HepG2 (cell line): ENCODE measurements around the gene DACT2. TPM values are rescaled to one million over a fixed set of nuclear protein-coding genes. Genes with fewer than 3 reads are reported as not detected.

Experiments
- AHR ChIP-seq: IDR thresholded peaks from 2 replicates; pipeline ENCODE4 v1.6.1; 2018; ENCODE audit warnings: missing genetic modification reagents, missing compliant biosample characterization
- FOSL2 ChIP-seq: sonication (generic); formaldehyde crosslinking; IDR thresholded peaks from 2 replicates; pipeline ENCODE4 v1.4.0; 2020; ENCODE audit warnings: missing genetic modification reagents
- FOXO1 ChIP-seq: sonication (generic); formaldehyde crosslinking; IDR thresholded peaks from 2 replicates; pipeline ENCODE4 v1.4.0; 2020; ENCODE audit warnings: missing genetic modification reagents
- HIC2 ChIP-seq: sonication (generic); formaldehyde crosslinking; IDR thresholded peaks from 2 replicates; pipeline ENCODE4 v1.9.0; 2022; ENCODE audit warnings: low read depth, missing genetic modification reagents
- MAX ChIP-seq: IDR thresholded peaks from 2 replicates; pipeline ENCODE4 v1.6.1; 2012; ENCODE audit warnings: inconsistent platforms
- NFYC ChIP-seq: IDR thresholded peaks from 2 replicates; pipeline ENCODE4 v1.6.1; 2016; ENCODE audit warnings: missing genetic modification reagents, missing compliant biosample characterization
- NR1H2 ChIP-seq: sonication (generic); formaldehyde crosslinking; IDR thresholded peaks from 2 replicates; pipeline ENCODE4 v1.8.1; 2022; ENCODE audit warnings: low read depth, missing genetic modification reagents, borderline replicate concordance
- RXRB ChIP-seq: IDR thresholded peaks from 2 replicates; pipeline ENCODE4 v1.6.1; 2016; ENCODE audit warnings: borderline replicate concordance, missing genetic modification reagents, missing compliant biosample characterization
- SOX13 ChIP-seq, 3 experiments: fragments of 450-650 bp in 1 of 3; sonication (generic) in 1 of 3; formaldehyde crosslinking in 1 of 3; IDR thresholded peaks in 2 of 3; conservative IDR thresholded peaks in 1 of 3; 2 replicates each; pipeline versions ENCODE4 v1.5.0 to v1.6.1; 2016 to 2020; ENCODE audit warnings: antibody characterized with exemption in 1 of 3, mild to moderate bottlenecking in 1 of 3, missing compliant biosample characterization in 1 of 3, missing genetic modification reagents in 1 of 3, moderate library complexity in 1 of 3
- TBX3 ChIP-seq: fragments of 450-650 bp; IDR thresholded peaks from 2 replicates; pipeline ENCODE4 v1.6.1; 2017; ENCODE audit warnings: antibody characterized with exemption, mild to moderate bottlenecking, inconsistent platforms, borderline replicate concordance
- TOE1 ChIP-seq: sonication (generic); formaldehyde crosslinking; IDR thresholded peaks from 2 replicates; pipeline ENCODE4 v1.4.0; 2020; ENCODE audit warnings: mild to moderate bottlenecking, missing genetic modification reagents
- U2AF1 ChIP-seq: fragments of 200-400 bp; formaldehyde crosslinking; optimal IDR thresholded peaks from 2 replicates; pipeline ENCODE3; 2017; ENCODE audit warnings: mild to moderate bottlenecking, low read depth, low read length
- ZNF136 ChIP-seq: sonication (generic); formaldehyde crosslinking; IDR thresholded peaks from 2 replicates; pipeline ENCODE4 v1.8.1; 2022; ENCODE audit warnings: low read depth, mild to moderate bottlenecking, moderate library complexity, missing genetic modification reagents
- ZNF547 ChIP-seq: sonication (generic); formaldehyde crosslinking; IDR thresholded peaks from 2 replicates; pipeline ENCODE4 v1.5.1; 2020; ENCODE audit warnings: mild to moderate bottlenecking, missing genetic modification reagents
- ZNF558 ChIP-seq: sonication (generic); formaldehyde crosslinking; IDR thresholded peaks from 2 replicates; pipeline ENCODE4 v1.9.0; 2022; ENCODE audit warnings: mild to moderate bottlenecking, missing genetic modification reagents, borderline replicate concordance
- ZNF589 ChIP-seq: sonication (generic); formaldehyde crosslinking; conservative IDR thresholded peaks from 2 replicates; pipeline ENCODE4 v1.8.0; 2022; ENCODE audit warnings: mild to moderate bottlenecking, moderate library complexity, missing genetic modification reagents
- polyA plus RNA-seq, 8 experiments: library from polyadenylated mRNA; depleted of rRNA in 3 of 8; stranded (reverse) in 7 of 8; unstranded in 1 of 8; fragments of >200 nt; fragmentation: Illumina TruSeq in 4 of 8; extraction: Trizol in 4 of 8; gene quantifications; 2 replicates each; pipeline versions ENCODE4 v1.2.1 to v1.2.3, GENCODE V29; 2011 to 2016; ENCODE audit warnings: low read depth in 4 of 8, missing spikeins in 1 of 8, mixed read lengths in 1 of 8; ENCODE audit not compliant: insufficient read depth in 1 of 8
- total RNA-seq, 5 experiments: library from RNA; depleted of rRNA; stranded (reverse); fragments of >200 nt; fragmentation: Illumina TruSeq; extraction: Trizol; gene quantifications; 2 replicates each; pipeline ENCODE4 v1.2.3, GENCODE V29; 2016; ENCODE audit warnings: low read depth in 1 of 5
- TF ChIP-seq, protein P1 (sequence below): sonication (generic); formaldehyde crosslinking; IDR thresholded peaks from 2 replicates; pipeline ENCODE4 v1.5.1; 2020; ENCODE audit warnings: mild to moderate bottlenecking, missing genetic modification reagents, moderate library complexity
- TF ChIP-seq, protein P2 (sequence below): sonication (generic); formaldehyde crosslinking; IDR thresholded peaks from 2 replicates; pipeline ENCODE4 v1.4.0; 2020; ENCODE audit warnings: mild to moderate bottlenecking, missing genetic modification reagents

The DACT2 gene
- total and polyA plus RNA-seq, 2 of the 13 experiments (the other 11 are each of a cell fraction or from before 2014, with no cell fraction given) = 0.15 TPM; not detected in 1

DNA sequence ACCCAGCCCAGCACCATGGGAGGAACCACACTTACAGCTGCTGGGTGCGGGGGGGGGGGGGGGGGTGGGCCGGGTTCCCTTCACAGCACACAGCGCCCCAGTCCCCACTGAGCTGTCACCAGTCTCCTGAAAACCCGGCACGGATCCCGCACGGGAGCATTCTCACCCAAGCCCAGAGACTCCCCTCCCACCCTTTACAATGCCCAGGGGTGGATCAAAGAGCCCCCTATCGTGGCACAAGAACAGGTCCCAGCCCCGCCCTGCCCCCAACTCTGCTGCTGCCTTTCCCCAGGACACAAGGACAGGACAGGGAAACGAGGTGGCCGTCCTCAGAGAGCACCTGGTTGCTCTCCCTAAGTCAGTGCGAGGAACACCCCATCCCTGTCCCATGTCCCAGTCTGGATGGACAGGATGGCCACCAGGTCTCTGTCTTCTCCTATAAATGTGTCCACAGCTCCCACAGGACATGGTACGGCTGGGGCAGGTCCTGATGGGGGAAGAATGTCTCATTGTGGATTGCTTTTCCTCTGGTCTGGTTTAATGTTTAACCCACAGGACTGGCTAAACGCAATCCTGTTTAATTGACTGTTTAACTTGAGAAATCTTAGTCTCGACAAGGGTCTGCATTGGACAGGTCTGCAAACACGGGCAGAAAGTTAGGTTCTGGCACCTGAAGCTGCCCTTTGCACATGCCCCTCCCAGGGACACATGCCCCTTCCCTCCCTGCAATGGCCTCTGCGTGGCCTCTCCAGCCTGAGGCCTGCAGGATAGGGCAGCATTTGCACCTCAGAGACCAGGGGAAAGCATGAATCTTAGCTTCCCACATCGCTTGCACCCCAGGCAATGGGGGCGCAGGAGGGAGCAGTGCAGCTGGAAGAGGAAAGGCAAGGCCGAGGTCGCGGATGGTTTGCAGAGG, 45.3 kb downstream of the DACT2 start (continued):
- TF ChIP-seq, protein P1, sequence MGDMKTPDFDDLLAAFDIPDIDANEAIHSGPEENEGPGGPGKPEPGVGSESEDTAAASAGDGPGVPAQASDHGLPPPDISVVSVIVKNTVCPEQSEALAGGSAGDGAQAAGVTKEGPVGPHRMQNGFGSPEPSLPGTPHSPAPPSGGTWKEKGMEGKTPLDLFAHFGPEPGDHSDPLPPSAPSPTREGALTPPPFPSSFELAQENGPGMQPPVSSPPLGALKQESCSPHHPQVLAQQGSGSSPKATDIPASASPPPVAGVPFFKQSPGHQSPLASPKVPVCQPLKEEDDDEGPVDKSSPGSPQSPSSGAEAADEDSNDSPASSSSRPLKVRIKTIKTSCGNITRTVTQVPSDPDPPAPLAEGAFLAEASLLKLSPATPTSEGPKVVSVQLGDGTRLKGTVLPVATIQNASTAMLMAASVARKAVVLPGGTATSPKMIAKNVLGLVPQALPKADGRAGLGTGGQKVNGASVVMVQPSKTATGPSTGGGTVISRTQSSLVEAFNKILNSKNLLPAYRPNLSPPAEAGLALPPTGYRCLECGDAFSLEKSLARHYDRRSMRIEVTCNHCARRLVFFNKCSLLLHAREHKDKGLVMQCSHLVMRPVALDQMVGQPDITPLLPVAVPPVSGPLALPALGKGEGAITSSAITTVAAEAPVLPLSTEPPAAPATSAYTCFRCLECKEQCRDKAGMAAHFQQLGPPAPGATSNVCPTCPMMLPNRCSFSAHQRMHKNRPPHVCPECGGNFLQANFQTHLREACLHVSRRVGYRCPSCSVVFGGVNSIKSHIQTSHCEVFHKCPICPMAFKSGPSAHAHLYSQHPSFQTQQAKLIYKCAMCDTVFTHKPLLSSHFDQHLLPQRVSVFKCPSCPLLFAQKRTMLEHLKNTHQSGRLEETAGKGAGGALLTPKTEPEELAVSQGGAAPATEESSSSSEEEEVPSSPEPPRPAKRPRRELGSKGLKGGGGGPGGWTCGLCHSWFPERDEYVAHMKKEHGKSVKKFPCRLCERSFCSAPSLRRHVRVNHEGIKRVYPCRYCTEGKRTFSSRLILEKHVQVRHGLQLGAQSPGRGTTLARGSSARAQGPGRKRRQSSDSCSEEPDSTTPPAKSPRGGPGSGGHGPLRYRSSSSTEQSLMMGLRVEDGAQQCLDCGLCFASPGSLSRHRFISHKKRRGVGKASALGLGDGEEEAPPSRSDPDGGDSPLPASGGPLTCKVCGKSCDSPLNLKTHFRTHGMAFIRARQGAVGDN (CRISPR knock-in tag) = peak; percentile 84
- TF ChIP-seq FOXO1 (CRISPR knock-in tag) = peak; percentile 25; the same call in 1 of the 2 replicates
- no peak for TF ChIP-seq NR1H2
- peak; percentile 58; the same call in 1 of the 2 replicates for TF ChIP-seq TOE1 (CRISPR knock-in tag)
- 0 out of 2 replicates have a peak, but pooled peaks have one; percentile 56 for TF ChIP-seq ZNF558
- TF ChIP-seq, protein P2, sequence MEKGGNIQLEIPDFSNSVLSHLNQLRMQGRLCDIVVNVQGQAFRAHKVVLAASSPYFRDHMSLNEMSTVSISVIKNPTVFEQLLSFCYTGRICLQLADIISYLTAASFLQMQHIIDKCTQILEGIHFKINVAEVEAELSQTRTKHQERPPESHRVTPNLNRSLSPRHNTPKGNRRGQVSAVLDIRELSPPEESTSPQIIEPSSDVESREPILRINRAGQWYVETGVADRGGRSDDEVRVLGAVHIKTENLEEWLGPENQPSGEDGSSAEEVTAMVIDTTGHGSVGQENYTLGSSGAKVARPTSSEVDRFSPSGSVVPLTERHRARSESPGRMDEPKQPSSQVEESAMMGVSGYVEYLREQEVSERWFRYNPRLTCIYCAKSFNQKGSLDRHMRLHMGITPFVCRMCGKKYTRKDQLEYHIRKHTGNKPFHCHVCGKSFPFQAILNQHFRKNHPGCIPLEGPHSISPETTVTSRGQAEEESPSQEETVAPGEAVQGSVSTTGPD = no peak
- peak; percentile 70; the same call in 1 of the 2 replicates for TF ChIP-seq ZNF136 (CRISPR knock-in tag)
- peak; percentile 34 for TF ChIP-seq U2AF1
- peak; percentile 55; the same call in 1 of the 2 replicates for TF ChIP-seq SOX13 (IDR thresholded peaks at IDR 0.05)
- TF ChIP-seq SOX13 (CRISPR knock-in tag; conservative IDR thresholded peaks at IDR 0.05 in 1 of 2, IDR thresholded peaks at IDR 0.05 in 1 of 2) = peak in 1 of 2 experiments; percentile 84; a peak in 2 of 4 replicates
- peak; percentile 80 for TF ChIP-seq RXRB
- peak; percentile 89 for TF ChIP-seq HIC2 (CRISPR knock-in tag)
- TF ChIP-seq AHR (CRISPR knock-in tag) = peak; percentile 23; the same call in 1 of the 2 replicates
- peak; percentile 84 for TF ChIP-seq MAX
- TF ChIP-seq TBX3 = 0 out of 2 replicates have a peak, but pooled peaks have one; percentile 15
- peak; percentile 36; the same call in 1 of the 2 replicates for TF ChIP-seq NFYC (CRISPR knock-in tag)
- TF ChIP-seq ZNF589 (CRISPR knock-in tag) = peak; percentile 72; the same call in 1 of the 2 replicates
- peak; percentile 43 for TF ChIP-seq FOSL2 (CRISPR knock-in tag)
- peak; percentile 70; the same call in 1 of the 2 replicates for TF ChIP-seq ZNF547 (CRISPR knock-in tag)
